Measurements from ENCODE around the gene SESN3. TPM values are rescaled to one million over a fixed set of nuclear protein-coding genes. Genes with fewer than 3 reads are reported as not detected.

The SESN3 gene
- total RNA-seq, 6 experiments from 2014 or later = 2.8 to 8.8 (median 5.5) TPM

DNA sequence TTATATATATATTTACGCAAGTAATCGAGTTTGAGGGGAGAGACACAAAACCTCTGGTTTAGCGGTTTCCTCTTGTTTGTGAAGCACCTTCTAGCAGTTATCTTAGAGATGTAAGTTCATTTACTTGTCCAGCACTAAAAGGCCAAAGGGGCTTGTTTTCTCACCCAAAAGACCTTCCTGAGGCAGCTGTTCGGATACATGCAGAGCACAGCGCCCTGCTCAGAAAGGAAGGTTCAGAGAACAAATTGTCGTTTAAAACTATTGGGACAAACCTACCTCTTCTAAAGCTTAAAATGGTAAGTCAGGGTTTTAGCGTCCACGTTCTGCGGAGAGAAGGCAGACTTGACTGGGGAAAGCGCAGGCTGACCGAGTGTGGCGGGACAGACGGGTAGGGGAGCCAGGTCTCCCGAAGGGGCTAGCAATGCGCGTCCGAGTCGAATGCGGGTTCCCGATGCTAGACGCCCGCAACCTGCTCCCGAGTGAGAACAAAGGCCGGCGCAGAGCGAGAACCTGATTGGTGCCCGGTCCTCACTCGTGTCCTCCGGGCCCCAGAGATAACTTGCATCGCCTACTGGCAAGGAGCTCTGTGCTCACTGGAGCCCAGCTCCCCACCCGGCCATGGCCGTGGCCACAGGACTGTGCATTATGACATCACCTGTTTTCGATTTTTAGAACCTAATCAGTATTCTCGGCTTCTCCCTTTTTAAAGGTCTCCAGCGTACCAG lies 1.0 kb upstream of the SESN3 start:
- H3K4me3 ChIP-seq = peak overlapping the region; percentile 47 to 84 (median 52)

DNA sequence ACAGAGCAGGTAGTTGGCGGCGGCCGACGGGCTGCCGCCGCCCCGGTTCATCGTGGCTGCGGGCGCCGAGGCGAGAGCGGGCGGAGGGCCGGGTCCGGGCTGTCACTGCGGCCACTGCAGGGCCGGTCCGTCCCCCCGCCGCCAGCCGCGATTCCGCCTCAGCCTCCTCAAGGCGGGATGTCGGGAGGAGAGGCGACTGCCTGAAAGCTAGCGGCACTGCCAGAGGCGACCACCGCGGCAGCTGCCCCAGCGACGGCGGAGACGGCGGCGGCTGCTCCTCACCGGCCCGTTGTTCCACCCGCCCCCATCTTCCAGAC lies 234 bp downstream of the SESN3 start:
- Histone ChIP-seq H3K27me3 (no peaks in the 10 kb centered on the region), H3K4me3 (peak overlapping the region; percentile 80 to 89 (median 84)), H3K36me3 (no peaks in the 10 kb centered on the region), H3K9me3 (no peaks in the 10 kb centered on the region), H3K27ac (peak overlapping the region; percentile 63 to 86 (median 72)), H3K4me1 (peaks cover 0 to 11% (median 0%) of the 10 kb centered on the region in 4 donors)
- DNase-seq (no peak), ATAC-seq (peak in 3 of 4 donors; percentile 0 to 7 (median 5))
- TF ChIP-seq POLR2A (IDR thresholded peaks at IDR 0.05) = no peak
- TF ChIP-seq, protein P1, sequence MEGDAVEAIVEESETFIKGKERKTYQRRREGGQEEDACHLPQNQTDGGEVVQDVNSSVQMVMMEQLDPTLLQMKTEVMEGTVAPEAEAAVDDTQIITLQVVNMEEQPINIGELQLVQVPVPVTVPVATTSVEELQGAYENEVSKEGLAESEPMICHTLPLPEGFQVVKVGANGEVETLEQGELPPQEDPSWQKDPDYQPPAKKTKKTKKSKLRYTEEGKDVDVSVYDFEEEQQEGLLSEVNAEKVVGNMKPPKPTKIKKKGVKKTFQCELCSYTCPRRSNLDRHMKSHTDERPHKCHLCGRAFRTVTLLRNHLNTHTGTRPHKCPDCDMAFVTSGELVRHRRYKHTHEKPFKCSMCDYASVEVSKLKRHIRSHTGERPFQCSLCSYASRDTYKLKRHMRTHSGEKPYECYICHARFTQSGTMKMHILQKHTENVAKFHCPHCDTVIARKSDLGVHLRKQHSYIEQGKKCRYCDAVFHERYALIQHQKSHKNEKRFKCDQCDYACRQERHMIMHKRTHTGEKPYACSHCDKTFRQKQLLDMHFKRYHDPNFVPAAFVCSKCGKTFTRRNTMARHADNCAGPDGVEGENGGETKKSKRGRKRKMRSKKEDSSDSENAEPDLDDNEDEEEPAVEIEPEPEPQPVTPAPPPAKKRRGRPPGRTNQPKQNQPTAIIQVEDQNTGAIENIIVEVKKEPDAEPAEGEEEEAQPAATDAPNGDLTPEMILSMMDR (IDR thresholded peaks at IDR 0.05) = no peak
- intact Hi-C loops (cut with DNase I) = no loop called here
- WGBS (ENCODE audit: insufficient coverage, low coverage, low lambda C conversion rate, missing lambda C conversion rate) = no CpG with 5 or more reads among the region's 40 CpGs

More for the DNA sequence above, 1.0 kb upstream of the SESN3 start:
- H3K27ac ChIP-seq = peak overlapping the region; percentile 83 to 89 (median 86)
- no peaks in the 10 kb centered on the region for H3K9me3 ChIP-seq
- 1% methylated on average over 19 of the region's 35 CpGs for WGBS (ENCODE audit: insufficient coverage, low coverage, low lambda C conversion rate, missing lambda C conversion rate)
- H3K36me3 ChIP-seq = no peaks in the 10 kb centered on the region
- H3K4me1 ChIP-seq = peaks cover 0 to 11% (median 0%) of the 10 kb centered on the region in 4 donors
- intact Hi-C loops (cut with DNase I) = no loop called here
- H3K27me3 ChIP-seq = no peaks in the 10 kb centered on the region
- peak; percentile 47 to 57 (median 52) for ATAC-seq
- DNase-seq = peak; percentile 79 to 86 (median 79)
- TF ChIP-seq, protein P1 (IDR thresholded peaks at IDR 0.05) = peak in 2 of 4 donors; percentile 4 to 7
- no peak for TF ChIP-seq POLR2A (IDR thresholded peaks at IDR 0.05)

DNA sequence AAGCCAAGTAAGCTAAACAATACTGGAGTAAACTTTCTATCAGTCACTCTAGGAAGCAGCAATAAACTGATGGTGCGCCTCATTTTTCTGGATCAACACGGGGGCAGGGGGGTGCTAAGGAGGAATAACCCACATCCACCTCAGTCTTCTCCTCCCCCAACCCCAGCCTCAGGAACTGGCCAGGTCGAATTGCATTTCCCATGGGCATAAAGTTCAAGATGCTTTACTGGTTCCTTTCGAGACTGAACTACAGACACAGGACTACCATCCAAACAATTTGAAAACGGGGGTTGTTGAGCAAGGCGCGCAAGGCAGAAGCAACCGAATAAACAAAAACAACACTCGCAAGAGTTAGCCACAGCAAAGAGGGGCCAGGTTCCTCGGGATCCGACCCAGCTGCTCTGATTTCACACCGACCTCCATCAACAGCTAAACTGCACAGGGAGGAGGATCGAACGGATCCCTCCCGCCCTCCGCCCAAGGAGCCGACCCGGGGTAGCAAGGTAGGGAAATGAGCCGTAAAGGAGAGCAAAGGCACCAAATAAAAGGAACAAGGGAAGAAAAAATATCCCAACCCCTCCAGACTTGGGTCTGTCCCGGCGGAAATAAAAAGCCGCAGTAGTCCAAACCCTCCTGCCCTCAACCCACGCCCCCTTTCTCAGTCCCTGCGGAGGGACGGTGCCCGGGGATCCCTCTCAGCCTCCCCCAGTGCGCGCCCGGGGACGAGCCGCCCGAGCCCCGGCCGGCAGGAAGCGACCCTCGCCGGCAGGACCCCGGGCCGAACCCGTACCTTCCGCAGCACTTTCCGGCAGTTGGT lies 801 bp downstream of the SESN3 start:
- no peaks in the 10 kb centered on the region for H3K9me3 ChIP-seq
- peaks cover 0 to 11% (median 0%) of the 10 kb centered on the region in 4 donors for H3K4me1 ChIP-seq
- TF ChIP-seq, protein P1 (IDR thresholded peaks at IDR 0.05) = no peak
- 0% methylated on average over 22 of the region's 42 CpGs for WGBS (ENCODE audit: insufficient coverage, low coverage, low lambda C conversion rate, missing lambda C conversion rate)
- H3K36me3 ChIP-seq = no peaks in the 10 kb centered on the region
- intact Hi-C loops (cut with DNase I) = no loop called here
- H3K27me3 ChIP-seq = no peaks in the 10 kb centered on the region
- no peak for ATAC-seq
- H3K27ac ChIP-seq = peak overlapping the region; percentile 63 to 86 (median 72)
- peak in 2 of 3 donors; percentile 28 to 72 for DNase-seq
- H3K4me3 ChIP-seq = peak overlapping the region; percentile 80 to 89 (median 84)

DNA sequence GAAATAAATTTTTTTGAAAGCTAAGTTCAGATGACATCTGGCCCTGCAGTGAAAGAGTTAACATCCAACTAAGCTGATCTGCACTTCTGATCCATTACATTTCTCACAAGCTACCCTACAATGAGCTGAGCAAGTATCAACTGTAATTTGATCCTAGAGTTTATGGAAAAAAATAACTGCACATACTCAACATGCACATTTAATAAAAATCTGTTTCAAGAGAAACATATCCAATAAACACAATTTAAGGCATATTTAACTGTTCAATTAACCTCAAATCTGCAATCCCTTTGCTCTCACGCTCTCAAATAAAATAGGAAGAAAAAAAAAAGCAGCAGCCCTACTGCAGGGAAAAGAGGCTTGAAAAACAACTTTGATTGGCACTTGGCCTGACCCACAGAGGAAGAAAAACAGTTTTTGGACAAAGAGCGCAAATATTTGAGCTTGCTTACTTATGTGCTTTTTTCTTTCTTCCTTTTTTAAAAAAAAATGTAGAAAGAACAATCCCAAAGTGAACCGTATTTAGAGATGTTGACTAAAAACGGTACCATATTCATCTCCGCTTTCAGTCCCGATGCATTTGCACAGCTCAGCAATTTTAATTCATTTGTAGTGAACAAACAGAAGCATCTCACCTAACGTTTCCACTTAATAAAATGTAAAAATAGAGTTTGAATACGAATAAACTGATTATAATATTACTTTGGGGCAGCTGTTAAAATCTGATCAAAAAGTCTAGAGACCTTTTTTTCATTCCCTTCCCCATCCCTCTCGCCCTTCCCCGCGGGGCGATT lies 1.6 kb downstream of the SESN3 start:
- TF ChIP-seq, protein P1 (IDR thresholded peaks at IDR 0.05) = no peak
- no peak for TF ChIP-seq POLR2A (IDR thresholded peaks at IDR 0.05)
- ATAC-seq (no peak), DNase-seq (no peak)
- Histone ChIP-seq H3K4me1 (peaks cover 0 to 11% (median 0%) of the 10 kb centered on the region in 4 donors), H3K9me3 (no peaks in the 10 kb centered on the region), H3K27ac (peak overlapping the region in 1 of 3 donors; percentile 17), H3K36me3 (no peaks in the 10 kb centered on the region), H3K4me3 (peak overlapping the region; percentile 80 to 89 (median 84)), H3K27me3 (no peaks in the 10 kb centered on the region)
- intact Hi-C loops (cut with DNase I) = no loop called here
- WGBS (ENCODE audit: insufficient coverage, low coverage, low lambda C conversion rate, missing lambda C conversion rate) = 3% methylated on average over 12 of the region's 12 CpGs

Data from right lobe of liver (tissue), 6 donors.